ENCODE results near the gene PRKD2.
"Not testable (repeated sequence)": the region's sequence is repeated elsewhere in the genome, so short reads cannot be mapped to it uniquely, and the experiment has no call there.

PRKD2 gene

DNA sequence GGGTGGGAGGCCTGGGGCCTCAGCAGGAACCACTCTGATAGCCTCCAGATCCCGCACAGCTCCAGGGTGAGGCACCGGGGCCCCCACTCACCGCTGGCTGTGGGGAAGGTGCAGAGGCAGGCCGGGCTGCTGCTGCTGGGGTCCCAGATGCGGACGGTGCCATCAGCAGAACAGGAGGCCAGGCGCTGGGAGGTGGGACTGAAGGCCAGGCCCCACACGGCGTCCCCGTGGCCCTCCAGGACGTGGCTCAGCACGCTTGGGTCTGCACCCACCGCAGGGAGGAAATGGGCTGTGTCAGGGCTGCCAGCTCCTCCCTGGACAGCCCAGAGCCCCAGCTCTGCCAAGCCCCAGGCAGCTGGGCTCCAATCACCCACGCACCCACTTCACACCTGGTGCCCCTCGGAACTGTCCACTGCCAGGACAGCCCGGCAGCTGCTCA is 6.1 kb upstream of the PRKD2 start:
- DNase-seq, result no peak

DNA sequence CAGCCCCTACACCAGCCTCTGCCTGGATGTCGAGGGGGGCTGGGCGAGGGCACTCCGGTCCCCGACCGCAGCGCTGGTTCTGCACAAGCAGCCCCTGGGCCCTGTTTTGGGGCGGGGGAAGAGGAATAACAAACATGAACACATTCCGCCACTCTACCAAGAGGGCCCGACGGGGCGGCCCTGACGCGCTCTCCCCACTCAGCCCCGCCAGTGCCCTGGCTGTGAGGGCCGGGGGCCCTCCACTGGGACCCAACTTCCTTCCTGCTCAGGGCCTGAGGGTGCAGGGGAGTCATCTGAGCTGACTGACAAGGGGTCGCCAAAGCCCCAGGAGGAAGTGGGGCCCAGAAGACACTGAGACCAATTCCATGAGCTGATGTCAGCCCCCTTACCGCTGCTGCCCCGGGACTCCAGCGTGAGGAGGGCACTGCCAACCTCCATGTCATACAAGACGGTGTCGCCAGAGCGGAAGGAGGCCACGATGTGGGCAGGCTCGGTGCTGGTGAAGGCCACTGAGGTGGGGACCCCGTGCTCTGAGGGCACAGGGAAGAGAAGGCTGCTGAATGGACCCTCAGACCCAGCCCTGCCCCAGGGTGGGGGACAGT is 5.6 kb upstream of the PRKD2 start:
- DNase-seq, result no peak

DNA sequence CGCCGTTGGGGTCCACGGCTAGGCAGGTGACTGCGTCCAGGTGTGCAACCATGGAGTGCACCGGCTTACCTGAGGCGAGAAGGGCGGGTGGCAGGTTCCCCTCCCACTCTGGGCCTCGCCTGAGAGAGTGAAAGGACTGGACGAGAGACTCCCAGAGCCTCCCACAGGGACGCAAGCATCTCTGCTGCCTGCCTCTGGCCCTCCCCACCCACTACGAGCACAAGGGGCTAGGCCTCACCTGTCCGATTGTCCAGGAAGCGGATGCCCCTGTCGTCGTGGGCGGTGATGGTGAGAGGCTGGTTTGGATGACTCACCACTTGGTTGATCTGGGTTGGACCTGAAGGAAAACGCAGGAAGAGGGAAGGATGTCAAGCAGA is 5.1 kb upstream of the PRKD2 start:
- no peak for DNase-seq

DNA sequence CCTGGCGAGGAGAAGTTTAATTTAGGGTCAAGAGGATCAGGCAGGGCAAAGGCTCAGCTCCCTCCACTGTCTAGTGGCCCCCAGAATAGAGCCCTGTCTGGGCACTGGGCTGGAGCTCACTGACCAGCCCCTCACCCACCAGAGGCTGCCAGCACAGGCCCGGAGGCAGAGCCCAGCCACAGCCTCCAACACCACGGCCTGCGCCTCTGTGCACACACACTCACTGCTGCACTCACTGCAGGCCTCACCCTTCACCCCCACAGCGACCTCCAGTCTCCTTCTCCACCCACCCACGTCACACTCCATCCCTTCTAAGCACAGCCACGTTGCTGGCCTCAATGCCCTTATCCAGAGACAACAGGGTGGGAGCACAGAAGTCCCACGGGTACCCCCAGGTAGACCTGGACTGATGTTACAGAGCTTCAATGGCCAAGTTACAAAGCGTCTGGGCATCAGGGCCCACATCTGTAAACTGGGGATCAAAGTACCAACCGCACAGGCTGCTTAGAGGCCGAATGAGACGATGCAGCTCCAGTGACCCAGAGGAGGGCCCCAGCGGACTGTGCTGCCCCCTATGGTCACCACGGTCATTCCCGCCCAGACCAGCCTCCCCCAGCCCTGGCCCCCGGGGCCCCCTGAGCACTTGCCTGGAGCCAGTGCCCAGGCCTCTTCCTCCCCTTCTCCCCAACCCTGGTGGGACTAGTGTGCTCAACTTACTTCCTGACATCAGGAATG is 4.5 kb upstream of the PRKD2 start:
- DNase-seq, result no peak

DNA sequence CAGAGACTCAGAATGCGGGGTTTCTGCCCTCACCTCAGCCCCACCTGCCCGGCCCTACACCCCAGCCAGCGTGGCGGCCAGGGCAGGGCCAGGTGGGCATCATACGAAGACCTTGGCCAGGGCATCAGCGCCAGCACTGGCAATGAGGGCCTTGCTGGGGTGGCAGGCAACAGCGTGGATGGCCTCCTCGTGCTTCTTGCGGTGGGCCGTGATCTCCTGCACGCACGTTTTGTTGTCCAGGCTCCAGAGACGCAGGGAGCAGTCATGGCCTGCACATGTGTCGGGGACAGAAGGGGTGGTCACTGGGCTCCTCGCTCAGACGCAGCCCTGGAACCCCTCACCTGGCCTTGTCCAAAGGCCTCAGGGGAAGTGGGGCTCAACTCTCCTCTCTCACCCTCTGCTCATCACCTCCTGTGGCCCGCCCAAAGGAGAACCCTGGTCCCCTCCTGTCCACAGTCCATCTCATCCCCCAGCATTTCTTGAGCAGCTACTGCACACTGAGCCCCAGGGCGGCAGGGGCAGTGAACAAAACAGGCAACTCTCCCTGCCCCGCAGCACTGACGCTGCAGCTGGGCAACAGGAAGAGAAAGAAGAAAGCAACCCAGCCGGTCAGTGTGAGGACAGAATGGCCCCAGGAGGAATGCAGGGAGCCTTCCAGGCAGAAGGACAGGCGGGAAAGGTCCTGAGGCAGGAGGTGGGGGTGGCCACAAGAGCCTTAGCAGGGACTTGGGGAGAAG is 3.8 kb upstream of the PRKD2 start:
- DNase-seq, result no peak

DNA sequence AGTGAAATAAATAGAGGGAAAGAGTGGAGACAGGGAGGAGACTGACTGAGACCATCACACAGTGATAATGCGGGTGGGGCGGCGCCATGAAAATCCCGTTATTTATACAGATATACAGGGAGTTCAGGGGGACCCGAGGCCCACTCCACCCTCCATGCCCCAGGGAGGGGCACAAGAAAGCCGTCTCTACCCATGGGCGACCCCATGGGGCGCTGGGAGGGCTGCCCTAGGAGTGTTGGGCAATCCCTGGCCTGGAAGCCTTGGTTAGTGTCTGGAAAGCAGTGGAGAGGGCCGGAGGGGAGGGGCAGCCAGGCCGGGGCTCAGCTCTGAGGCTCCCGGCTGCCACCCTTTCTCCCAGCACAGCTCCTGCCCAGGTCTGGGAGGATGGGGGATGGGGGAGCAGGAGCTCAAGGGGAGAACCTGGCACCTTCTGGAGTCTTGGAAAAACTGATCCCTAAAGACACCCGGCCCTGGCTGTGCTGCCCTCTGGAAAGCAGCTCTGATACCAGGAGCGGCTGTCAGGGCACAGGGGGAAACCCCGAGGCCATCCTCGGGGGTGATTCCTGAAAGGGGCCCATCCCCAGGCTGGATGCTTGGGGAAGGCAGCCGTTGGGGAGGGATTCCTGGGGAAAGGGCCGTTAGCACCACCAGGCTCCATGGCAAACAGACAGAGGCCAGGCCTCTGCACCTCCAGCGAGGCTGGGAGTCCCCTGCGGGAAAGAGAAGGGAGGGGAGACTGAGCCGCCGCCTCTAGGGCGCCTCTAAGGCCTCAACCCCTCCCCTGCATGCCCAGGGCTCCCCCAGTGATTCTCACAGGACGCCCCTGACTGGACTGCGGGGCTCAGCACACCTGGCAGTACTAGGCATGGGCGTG is 3.0 kb upstream of the PRKD2 start:
- no peak for DNase-seq

DNA sequence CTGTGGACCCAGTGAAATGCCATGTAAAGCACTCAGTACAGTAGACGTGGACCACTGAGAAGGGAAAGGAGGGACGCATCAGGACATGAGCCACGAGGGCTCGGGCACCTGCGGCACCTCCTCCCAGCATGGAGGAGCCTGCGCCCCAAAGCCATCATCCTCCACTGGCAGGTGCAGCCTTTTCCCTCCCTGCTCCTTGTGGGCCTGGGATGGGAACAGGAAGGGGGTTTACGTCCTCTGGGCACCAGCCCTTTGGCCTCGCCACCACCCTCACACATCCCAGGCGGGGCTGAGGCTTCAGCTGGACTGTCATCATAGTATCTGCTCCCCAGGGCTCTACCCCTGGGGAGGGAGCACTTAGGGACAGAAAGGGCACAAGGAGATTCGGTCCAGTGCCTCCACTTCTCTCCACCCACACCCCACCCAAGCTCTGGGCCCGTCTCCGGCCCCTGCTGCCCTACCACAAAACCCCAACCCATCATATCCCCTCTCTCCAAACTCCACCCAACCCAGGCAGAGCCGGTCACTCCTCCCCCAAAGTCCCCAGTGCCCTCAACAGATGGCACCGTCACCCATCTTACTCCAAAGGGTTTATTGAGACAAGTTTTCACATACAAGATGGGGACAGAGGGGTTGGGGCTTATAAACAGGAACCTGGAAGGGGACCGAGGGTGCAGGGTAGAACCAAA is 2.2 kb upstream of the PRKD2 start:
- DNase-seq, result no peak

DNA sequence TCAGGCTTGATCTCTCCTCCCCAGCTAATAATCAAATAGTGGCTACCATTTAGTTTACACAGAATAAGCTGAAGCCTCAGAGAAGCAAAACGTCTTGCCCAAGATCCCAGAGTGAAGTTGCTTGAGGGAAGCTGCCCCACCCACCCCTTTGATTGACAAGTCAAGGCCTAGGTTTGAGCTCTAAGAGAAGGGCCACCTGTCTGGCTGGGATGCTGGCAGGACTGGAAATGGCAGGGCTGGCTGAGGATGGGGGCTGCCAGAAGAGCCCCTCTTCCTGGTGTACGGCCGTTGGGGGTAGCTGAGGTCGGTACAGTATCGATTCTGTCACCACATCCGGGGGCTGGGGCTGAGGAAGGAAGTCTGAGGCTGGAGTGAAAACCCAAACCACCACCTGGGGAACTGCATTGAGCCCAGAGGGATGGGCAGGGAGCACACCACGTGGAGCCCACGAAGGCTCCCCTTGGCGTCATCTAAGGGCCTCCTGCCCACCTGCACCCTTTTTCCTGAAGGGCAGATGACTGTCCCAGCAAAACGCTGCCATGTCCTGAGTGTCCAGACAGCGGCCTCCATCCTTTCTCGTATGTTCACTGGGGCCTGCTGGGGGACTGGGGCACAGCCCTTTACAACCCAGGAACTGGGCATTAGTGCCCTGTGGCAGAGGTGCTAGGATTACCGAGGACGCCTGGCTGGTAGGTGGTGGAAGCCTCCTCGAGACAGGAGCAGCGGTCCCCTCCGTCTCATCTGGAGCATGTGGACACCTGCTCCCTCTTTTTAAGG is 1.4 kb upstream of the PRKD2 start:
- peak; percentile 75 for DNase-seq

DNA sequence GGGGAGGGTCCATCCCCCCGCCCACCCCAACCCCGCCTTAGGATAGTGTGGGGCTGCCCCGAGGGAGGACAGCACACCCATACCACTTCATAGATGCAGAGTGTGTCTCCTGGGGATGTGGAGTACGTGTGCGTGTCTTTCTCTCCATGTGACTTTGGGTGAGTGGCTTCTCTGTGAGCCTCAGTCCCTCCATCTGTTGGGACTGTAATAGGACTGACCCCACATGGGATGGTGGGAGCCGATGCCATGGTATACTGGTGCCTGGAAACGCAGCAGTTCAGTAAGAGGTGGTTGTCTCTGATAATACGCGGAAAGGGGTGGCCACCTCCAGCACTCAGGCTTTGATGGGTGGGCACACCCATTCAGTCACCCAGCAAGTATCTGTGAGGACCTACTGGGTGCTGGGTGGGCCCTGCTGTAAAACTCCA is 816 bp upstream of the PRKD2 start:
- DNase-seq, result no peak

DNA sequence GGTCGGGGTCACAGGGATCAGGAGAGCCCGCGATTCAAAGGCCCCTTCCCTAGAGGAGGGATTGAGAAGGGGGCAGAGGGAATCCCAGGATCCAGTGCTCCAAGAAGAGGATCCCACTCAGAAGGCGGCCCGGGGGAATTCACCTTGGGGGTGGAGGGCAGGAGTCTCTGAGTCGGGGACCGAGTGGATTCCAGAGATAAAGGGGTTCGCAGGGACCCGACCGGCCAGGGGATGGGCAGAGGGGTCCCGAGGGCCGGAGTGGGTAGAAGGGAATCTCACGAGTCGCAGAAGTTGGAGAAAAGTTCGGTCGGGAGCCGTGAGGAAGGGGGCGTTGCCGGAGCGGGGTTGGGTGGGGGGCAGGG is 261 bp downstream of the PRKD2 start:
- no peak for DNase-seq

DNA sequence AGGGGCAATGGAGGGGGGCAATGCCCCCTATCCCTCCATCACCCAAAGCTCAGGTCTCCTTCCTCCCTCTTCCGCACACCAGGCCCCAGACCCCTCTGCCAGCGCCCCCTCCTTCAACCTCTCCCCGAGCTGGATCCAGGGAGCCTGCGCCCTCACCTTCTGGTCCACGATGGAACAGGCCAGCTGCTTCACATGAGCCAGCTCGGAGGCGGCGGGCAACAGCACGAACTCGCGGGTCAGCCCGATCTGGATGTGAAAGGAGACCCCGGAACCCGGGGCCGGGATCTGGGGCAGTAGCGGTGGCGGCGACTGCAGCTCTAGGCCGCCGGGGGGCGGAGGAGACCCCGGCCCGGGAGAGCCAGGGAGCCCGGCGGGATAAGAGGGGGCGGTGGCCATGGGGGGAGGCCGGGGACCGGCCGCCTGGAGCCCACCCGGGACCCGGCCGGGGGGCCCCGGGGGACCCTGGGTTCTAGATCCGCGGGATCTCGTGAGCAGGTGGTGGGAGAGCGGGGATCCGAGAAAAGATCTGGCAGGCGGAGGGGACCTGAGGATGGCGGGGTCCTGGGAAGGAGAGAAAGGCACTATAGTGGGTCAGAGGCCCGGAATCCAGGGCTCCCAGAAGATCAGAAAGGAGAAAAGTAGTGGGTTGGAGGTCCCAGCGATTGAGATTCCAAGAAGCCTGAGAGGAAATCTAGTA is 791 bp downstream of the PRKD2 start:
- no peak for DNase-seq

DNA sequence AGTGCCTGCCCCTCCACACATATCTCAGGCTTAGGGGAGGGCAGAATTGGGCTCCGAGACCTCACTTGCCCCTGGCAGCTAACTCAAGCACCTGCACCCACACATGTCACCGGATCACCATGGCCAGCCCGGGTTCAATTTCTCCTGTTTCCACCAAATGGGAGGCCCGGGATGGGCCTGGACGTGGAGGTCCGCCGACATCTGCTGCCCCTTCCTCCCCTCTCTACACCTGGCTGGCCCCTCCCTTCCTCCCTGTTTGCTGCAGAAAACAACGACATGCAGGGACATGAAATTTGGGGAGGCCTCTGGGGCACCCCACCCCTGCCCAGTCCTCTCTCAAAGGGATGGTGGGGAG is 1.3 kb downstream of the PRKD2 start:
- DNase-seq, result no peak

DNA sequence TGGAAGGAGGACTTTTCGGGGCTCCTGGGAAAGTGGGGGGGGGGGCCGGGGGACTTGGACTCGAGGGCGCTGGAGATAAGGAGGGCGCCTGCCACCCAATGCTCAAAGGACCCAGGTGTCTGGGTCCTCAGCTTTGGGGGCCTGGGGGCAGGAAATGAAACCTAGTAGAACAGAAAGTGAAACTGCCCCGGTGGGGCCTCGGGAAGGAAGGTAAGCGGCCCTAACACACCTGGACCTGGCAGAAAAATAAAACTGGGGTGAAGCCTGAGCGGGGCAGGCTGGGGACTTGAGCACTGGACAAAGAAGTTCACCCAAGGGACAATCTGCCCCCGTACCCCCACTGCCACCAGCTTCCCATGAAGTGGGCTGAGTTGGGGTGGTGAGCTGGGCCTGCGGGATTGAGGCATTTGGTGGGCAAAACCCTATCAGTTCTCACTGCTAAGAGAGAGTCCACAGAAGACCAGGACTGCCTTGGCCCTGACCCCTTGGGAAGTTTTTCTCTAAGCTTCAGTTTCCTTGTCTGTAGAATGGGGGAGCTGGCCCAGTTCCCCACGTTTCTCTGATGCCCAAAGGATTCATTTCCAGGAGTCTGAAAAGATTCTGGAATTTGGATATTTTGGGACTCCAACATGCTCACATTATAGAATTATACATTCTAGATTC is 2.3 kb downstream of the PRKD2 start:
- DNase-seq, result no peak

DNA sequence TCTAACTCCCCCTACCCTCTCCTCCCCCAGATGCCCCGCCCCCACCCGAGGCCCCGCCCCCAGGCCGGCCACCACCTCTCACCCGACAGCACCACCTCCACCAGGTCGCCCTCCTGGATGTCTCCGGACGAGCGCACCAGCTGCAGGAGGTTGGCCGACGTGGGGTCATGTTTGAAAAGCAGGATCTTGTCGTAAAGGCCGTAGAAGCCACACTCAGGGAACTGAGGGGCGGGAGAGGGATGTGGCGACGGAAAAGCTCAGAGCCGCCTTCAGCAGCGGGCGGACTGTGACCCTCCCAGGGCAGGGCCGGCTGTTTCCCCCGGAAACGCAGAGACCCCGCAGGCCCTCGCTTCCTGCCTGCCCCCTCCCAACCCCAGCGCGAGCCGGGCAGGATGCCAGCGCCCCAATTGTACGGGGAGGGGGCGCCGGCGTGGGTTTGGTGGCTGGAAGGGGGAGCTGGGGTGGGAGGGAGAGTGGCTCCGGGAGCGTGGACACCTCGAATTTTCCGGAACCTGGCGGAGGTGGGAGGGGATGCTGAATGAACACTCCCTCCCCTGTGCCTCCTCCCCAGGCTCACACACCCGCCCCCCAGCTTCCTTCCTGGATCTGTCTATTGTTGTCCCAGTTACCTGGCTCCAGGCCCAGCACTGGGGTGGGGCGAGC is 3.0 kb downstream of the PRKD2 start:
- DNase-seq, result peak; percentile 88

DNA sequence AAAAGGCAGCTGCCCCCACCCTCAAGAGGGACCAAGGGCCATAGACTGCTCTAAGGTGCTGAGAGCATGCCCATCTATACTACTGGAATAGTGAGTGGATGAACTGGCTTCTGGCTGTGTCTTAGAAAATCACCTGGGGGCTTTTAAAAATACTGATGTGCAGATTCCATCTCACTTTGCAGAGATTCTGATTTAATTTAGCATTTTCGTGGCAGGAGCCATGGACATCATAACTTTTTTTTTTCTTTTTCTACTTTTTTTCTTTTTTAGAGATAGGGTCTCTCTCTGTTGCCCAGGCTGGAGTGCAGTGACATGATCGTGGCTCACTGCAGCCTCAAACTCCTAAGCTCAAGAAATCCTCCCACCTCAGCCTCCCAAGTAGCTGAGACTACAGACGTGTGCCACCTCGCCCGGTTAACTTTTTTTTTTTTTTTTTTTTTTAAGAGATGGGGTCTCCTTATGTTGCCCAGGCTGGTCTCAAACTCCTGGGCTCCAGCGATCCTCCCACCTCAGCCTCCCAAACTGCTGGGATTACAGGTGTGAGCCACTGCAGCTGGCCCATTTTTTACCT is 4.1 kb downstream of the PRKD2 start:
- DNase-seq, result not testable (repeated sequence)

DNA sequence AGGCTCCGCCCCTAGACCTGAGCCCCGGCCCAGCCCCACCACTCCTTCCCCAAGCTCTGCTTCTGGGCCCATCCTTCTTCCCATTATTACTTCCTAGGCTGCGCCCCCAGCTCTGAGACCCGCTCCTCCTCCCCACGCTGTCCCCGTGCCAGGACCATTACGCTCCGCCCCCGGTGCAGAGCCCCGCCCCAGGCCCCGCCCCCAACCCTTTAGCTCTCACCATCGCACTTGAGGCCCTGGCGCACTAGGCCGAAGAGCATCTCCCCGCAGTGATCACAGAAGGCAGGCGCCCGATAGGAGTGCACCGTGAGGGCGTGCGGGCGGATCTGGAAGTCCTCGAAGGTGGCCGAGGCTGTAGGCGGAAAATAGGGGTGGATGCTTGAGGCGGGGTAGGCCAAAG is 6.2 kb downstream of the PRKD2 start:
- DNase-seq, result no peak

DNA sequence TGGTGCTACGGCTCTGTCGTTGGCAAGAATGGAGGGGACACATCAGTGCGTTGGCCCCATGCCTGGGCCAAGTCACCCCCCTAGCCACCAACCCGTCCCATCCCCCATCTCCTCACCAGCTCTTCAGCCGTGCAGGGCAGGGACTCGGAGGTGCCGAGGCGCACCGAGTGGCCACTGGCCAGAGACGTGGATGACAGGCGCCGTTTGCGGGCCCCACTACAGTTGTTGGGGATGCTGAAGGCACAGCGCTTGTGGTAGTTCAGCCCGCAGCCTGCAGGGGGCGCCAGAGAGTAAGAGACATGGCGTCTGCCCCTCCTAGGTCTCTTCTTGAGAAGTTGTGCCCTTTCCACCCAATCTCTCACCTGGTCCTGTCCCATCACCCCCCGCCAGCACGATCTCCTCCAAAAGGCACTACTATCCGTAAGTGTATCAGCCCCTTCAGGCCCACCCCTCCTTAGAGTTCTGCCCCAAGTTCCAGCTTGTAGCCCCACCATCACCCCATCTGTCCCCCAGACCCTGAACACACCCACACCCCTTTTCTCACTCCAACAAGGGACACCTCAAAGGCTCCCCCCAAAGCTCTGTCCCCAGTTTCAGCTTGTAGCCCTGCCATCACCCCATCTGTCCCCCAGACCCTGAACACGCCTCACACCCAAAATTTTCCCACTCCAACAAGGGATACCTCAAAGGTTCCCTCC is 12.4 kb downstream of the PRKD2 start:
- DNase-seq, result peak; percentile 8

DNA sequence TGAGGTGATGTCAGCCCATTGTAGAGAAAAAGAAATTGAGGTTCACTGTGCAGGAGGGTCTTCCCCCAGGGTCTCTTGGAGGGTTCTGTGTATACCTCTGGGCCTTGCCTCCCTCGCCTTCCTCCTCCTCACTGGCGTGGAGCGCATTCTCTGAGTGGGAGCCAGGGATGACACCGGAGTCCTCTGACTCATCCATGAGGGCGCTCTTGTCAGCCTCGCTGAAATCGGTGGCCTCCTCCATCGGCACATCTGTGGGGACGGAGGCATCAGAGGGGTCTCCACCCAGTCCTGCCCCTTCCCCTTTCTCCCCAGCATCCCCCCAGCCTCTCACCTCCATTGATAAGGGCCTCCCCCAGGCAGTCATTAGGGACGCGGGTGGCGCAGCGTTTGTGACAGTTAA is 16.2 kb downstream of the PRKD2 start:
- DNase-seq, result no peak
